KOPT-K1 (cell line): Measurements from ENCODE around the gene RERE.

Source experiments
- H3K27ac ChIP-seq: fragments of 200-600 bp; sonication (generic); 2 replicates; pipeline ENCODE4 v1.5.1; 2016; ENCODE audit warnings: antibody characterized with exemption, mild to moderate bottlenecking, low read depth, low read length; ENCODE audit not compliant: poor library complexity, severe bottlenecking
- H3K36me3 ChIP-seq: fragments of 200-600 bp; sonication (generic); 2 replicates; pipeline ENCODE4 v1.5.1; 2017; ENCODE audit warnings: antibody characterized with exemption, mild to moderate bottlenecking, low read length, moderate library complexity; ENCODE audit not compliant: insufficient read depth
- H3K9me3 ChIP-seq: fragments of 200-600 bp; sonication (generic); 2 replicates; pipeline ENCODE4 v1.5.1; 2017; ENCODE audit warnings: antibody characterized with exemption, low read length, mild to moderate bottlenecking; ENCODE audit not compliant: insufficient read depth, poor library complexity, severe bottlenecking

The RERE gene

DNA sequence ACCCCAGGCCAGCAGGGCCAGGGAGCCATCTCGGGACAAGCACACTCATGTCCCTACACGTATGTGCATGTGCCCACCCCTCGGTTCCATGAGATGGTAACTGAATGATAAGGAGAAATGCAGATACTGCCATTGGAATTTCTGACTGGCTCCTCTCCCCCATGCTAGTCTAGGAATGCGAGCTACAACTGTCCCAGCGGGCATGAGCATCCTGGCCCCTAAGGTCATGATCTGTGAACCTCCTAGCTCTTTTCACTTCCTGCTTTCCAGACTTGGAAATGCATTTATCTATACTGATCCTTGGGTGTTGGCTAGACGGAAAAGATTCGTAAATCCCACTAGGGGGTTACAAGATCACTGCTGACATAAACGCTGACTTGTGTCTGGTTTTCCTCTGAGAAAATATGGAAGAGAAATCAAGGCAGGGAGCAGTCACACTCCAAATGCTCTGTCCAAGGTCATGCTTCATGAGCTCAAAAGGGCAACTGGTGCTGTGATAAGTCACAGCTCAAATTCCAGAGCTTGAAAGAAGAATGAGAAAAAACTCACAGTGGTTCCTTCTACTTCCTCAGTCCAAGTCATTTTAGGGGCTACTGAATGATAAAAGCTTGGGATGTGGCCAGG is 449.8 kb downstream of the RERE start:
- peaks cover 18% of the 10 kb centered on the region; the same call in 1 of the 2 replicates for H3K36me3 ChIP-seq
- H3K9me3 ChIP-seq, result no peaks in the 10 kb centered on the region
- no peak overlapping the region for H3K27ac ChIP-seq

DNA sequence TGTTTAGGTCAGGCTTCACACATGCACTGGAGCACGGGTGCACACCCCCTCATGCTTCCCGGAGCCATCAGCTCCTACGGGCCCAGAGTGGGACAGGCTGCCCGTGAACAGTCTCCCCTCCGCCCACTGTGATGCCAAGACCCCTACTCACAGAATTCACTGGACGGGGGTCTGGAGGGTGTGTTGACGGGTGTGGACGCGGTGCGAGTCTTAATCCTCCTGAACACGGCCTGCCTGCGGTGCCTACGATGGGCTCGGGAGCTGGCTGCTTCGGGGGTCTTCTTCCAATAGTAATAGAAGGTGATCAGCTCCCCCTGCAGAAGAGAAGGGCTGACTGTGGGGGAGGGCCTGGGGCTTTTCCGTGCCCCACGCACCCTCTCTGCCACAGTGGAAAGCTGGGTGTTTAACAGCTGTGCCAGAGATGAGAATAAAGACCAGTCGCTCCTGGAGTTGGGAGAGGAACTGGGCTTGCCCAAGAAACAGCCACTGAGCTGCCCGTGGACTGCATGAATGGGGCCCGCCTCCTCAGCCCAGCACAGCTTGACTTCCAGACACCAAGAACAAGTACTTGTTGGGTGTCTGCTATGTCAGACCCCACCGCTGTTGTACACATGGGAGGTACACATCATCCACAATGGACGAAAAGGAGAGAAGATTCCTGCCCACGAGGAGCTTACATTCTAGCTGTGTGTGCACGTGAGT is 451.6 kb downstream of the RERE start:
- peaks cover 36% of the 10 kb centered on the region; the same call in 1 of the 2 replicates for H3K36me3 ChIP-seq
- no peaks in the 10 kb centered on the region for H3K9me3 ChIP-seq
- no peak overlapping the region for H3K27ac ChIP-seq

DNA sequence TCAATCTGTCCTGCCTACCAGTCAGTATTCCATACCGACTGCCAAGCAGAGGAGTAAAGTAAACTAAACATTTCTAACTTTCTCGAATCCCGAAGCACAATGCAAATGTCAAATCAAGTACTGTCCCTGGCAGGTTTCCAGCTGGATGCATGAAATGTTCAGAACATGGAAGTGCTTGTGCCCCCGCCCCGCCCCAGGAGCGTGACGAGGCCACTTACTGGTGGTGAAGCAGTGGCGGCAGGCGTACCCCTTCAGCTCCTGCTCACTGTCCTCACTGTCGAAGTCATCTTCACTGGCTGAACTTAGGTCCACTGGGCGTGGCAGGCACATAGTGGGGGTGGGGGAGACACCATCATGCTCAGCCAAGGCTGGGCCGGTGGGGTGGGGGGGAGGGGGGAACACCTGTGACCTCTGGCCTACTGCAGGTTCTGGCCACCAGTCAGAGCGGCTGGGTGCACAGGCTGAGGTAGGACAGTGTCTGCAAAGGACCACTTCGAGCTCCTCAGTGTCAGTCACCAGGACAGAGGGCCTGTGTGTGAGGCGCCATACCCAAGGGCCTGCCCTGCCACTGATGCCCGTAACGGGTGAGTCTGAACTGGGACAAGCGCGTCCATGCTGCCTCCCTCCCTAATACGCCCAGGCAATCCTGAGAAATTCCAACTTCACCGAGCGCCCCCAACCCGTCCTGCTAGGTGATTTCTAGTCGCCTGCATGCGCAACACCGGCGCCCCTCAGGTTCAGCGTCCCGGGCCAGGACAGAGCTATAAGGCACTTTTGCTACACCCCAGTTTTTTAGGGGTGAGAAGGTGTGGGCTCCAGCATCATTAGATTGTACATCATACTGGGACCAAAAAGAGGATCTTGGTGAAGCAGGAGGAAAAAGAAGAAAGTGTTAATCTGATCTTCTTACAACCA is 452.7 kb downstream of the RERE start:
- Histone ChIP-seq H3K27ac (no peak overlapping the region), H3K9me3 (no peaks in the 10 kb centered on the region), H3K36me3 (peaks cover 37% of the 10 kb centered on the region; the same call in 1 of the 2 replicates)

GRCh38 chr1:8363767-8364301 is 453.6 kb downstream of the RERE start:
- no peak overlapping the region for H3K27ac ChIP-seq
- peaks cover 47% of the 10 kb centered on the region; the same call in 1 of the 2 replicates for H3K36me3 ChIP-seq
- no peaks in the 10 kb centered on the region for H3K9me3 ChIP-seq

- peaks cover 52% of the 10 kb centered on the region; the same call in 1 of the 2 replicates for H3K36me3 ChIP-seq
- no peak overlapping the region for H3K27ac ChIP-seq
- no peaks in the 10 kb centered on the region for H3K9me3 ChIP-seq
Measured at GRCh38 chr1:8363186-8363766, 454.2 kb downstream of the RERE start.

GRCh38 chr1:8362701-8363101 is 454.7 kb downstream of the RERE start:
- no peak overlapping the region for H3K27ac ChIP-seq
- H3K36me3 ChIP-seq, result peaks cover 58% of the 10 kb centered on the region
- H3K9me3 ChIP-seq, result no peaks in the 10 kb centered on the region

- Histone ChIP-seq H3K27ac (no peak overlapping the region), H3K9me3 (no peaks in the 10 kb centered on the region), H3K36me3 (peaks cover 71% of the 10 kb centered on the region)
Measured at GRCh38 chr1:8361198-8361849, 456.1 kb downstream of the RERE start.

- Histone ChIP-seq H3K36me3 (peaks cover 78% of the 10 kb centered on the region), H3K27ac (no peak overlapping the region), H3K9me3 (no peaks in the 10 kb centered on the region)
Measured at GRCh38 chr1:8360493-8361197, 456.8 kb downstream of the RERE start.

- H3K27ac ChIP-seq, result no peak overlapping the region
- H3K9me3 ChIP-seq, result no peaks in the 10 kb centered on the region
- peaks cover 78% of the 10 kb centered on the region for H3K36me3 ChIP-seq
Measured at GRCh38 chr1:8359617-8360481, 457.6 kb downstream of the RERE start.

DNA sequence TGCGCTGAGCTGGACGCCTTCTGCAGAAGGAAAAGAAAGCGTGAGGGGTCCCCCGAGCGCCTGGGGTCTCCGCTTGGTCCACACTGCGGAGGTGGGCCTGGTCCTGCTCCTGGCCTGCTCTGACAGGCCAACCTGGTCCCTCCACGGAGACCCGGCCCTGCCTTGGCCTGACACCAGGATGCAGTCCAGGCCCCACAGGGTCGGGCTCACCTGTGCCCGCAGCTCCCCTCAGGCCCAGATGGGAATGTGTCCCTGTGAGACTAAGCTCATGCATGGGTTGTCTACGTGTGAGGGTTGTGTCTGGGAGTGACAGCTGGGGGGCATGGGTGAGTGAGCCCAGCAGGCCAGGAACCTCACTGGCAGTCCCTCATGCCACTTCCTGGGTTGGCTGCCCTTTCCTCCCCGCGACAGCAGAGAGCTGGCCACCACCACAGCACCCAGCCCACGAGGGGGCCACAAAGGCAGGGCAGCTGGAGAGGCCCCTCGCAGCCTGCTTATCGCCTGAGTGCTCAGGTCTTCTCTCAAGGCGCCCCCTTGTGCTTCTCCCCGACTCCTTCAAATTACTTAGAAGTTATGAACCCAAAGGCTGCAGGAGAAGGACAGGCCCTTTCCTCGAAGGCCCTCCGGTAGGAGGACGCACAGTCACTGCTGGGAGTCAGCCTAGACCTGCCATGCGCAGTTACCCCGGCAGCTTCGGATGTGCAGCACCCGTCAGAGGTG is 458.4 kb downstream of the RERE start:
- Histone ChIP-seq H3K9me3 (no peaks in the 10 kb centered on the region), H3K36me3 (peaks cover 83% of the 10 kb centered on the region), H3K27ac (no peak overlapping the region)

- no peaks in the 10 kb centered on the region for H3K9me3 ChIP-seq
- H3K36me3 ChIP-seq, result peaks cover 86% of the 10 kb centered on the region
- no peak overlapping the region for H3K27ac ChIP-seq
Measured at GRCh38 chr1:8358241-8358896, 459.1 kb downstream of the RERE start.

DNA sequence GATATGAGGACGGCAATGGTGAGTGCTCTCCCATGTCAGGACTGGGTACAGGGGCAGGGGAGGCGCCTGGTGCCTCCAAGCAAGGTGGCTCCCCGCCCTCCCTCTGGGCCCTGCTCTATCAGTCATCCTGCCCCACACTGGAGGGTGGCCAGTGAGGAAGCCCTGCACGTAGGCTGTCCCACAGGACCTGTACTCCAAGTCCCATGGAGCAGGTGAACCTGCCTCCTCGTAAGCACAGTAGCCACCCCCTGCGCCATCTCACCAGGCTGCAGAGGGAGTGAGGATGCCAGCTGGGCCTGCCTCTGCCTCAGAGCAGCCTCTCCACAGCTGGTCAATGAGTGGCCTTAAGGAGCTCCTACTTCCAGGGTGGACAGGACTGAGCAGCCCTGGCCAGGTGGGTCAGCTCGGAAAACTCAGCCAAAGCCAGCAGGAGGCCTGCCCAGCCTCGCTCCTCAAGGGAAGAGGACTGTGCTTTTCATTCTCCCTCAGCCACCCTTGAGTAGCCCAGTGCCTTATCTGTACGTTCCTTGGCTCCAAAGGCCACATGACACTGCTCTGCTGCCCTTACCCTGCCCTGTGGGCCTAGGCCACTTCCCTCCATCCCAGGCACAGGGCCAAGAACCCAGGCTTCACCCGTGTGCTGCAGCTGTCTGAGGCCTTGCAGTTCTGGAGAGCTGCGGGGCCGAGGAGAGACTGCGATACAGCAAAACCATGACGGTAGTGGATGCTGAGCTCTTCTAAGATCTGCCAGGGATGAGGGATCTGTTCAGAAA is 459.9 kb downstream of the RERE start:
- Histone ChIP-seq H3K27ac (no peak overlapping the region), H3K9me3 (no peaks in the 10 kb centered on the region), H3K36me3 (peaks cover 79% of the 10 kb centered on the region)
